Endothelial cell of umbilical vein (primary cell): ENCODE data around the gene CHMP3.

Experiments used
- POLR2A ChIP-seq: IDR thresholded peaks from 2 replicates; pipeline ENCODE4 v1.6.1; 2012; ENCODE audit warnings: low read depth, mild to moderate bottlenecking, control low read depth, low read length
- POLR2AphosphoS5 ChIP-seq: IDR thresholded peaks from 2 replicates; pipeline ENCODE4 v1.6.1; 2012; ENCODE audit warnings: low read depth, mild to moderate bottlenecking, control low read depth, low read length, moderate library complexity; ENCODE audit not compliant: insufficient read depth
- TF ChIP-seq, protein P1 (sequence below), 2 donors: IDR thresholded peaks; 1 replicate in 1 of 2; 2 replicates in 1 of 2; pipeline ENCODE4 v1.5.1; 2011; ENCODE audit warnings: low read length in 2 of 2, mild to moderate bottlenecking in 2 of 2, moderate library complexity in 2 of 2, control low read depth in 1 of 2, inconsistent platforms in 1 of 2, low read depth in 1 of 2; ENCODE audit not compliant: insufficient read depth in 1 of 2; ENCODE audit errors: extremely low read depth in 1 of 2

DNA sequence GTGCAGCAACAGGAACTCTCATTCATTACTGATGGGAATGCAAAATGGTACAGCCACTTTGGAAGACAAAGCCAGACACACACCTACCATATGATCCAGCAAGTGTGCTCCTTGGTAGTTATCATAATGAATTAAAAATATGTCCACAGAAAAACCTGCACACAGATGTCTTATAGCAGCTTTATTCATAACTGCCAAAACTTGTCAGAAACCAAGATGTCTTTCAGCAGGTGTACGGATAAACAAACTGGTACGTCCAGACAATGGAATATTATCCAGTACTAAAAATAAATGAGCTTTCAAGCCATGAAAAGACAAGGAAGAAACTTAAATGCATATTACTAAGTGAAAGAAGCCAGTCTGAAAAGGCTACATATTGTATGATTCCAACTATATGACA is 50.4 kb downstream of the CHMP3 start:
- TF ChIP-seq POLR2AphosphoS5 = no peak
- TF ChIP-seq POLR2A = no peak
- TF ChIP-seq, protein P1, sequence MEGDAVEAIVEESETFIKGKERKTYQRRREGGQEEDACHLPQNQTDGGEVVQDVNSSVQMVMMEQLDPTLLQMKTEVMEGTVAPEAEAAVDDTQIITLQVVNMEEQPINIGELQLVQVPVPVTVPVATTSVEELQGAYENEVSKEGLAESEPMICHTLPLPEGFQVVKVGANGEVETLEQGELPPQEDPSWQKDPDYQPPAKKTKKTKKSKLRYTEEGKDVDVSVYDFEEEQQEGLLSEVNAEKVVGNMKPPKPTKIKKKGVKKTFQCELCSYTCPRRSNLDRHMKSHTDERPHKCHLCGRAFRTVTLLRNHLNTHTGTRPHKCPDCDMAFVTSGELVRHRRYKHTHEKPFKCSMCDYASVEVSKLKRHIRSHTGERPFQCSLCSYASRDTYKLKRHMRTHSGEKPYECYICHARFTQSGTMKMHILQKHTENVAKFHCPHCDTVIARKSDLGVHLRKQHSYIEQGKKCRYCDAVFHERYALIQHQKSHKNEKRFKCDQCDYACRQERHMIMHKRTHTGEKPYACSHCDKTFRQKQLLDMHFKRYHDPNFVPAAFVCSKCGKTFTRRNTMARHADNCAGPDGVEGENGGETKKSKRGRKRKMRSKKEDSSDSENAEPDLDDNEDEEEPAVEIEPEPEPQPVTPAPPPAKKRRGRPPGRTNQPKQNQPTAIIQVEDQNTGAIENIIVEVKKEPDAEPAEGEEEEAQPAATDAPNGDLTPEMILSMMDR (IDR thresholded peaks at IDR 0.05; ENCODE audit: extremely low read depth in 1 of 2, insufficient read depth in 1 of 2, low read depth in 1 of 2, low read length in 2 of 2) = no peak
